ENCODE data around the gene GPR34. TPM values are rescaled to one million over a fixed set of nuclear protein-coding genes. Genes with fewer than 3 reads are reported as not detected.

GPR34 gene, protein sequence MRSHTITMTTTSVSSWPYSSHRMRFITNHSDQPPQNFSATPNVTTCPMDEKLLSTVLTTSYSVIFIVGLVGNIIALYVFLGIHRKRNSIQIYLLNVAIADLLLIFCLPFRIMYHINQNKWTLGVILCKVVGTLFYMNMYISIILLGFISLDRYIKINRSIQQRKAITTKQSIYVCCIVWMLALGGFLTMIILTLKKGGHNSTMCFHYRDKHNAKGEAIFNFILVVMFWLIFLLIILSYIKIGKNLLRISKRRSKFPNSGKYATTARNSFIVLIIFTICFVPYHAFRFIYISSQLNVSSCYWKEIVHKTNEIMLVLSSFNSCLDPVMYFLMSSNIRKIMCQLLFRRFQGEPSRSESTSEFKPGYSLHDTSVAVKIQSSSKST
- total RNA-seq (2016; rRNA removed; fragmentation: Illumina TruSeq; extraction: Trizol) (not detected in 2 replicates), polyA plus RNA-seq (2011; rRNA removed) (not detected in 2 replicates), polyA minus RNA-seq (2011; rRNA and poly(A)+ RNA removed; ENCODE audit: low replicate concordance) (not detected in 2 replicates), Bru-seq, nascent RNA (not detected), BruChase-seq, experiment 1, labeled RNA remaining after a 6-hour chase (not detected), BruChase-seq, experiment 2, labeled RNA remaining after a 2-hour chase (not detected)
- not detected in 2 replicates for total RNA-seq (2016; cell fraction: cytosol; rRNA removed; fragmentation: Illumina TruSeq; extraction: Trizol; ENCODE audit: low read depth)
- not detected in 2 replicates for total RNA-seq (2016; cell fraction: insoluble cytoplasmic fraction; rRNA removed; fragmentation: Illumina TruSeq; extraction: Trizol)
- total RNA-seq (2016; cell fraction: membrane; rRNA removed; fragmentation: Illumina TruSeq; extraction: Trizol): not detected in 2 replicates
- not detected in 2 replicates for total RNA-seq (2016; cell fraction: nucleus; rRNA removed; fragmentation: Illumina TruSeq; extraction: Trizol)
- polyA plus RNA-seq (2011; cell fraction: cytosol; rRNA removed): not detected in 2 replicates
- not detected in 2 replicates for polyA plus RNA-seq (2011; cell fraction: nucleus; rRNA removed)
- polyA plus RNA-seq (2012): not detected in 2 replicates
- polyA plus RNA-seq (2016; cell fraction: cytosol; fragmentation: Illumina TruSeq; extraction: Trizol; ENCODE audit: low read depth): not detected in 2 replicates
- not detected in 2 replicates for polyA plus RNA-seq (2016; cell fraction: insoluble cytoplasmic fraction; fragmentation: Illumina TruSeq; extraction: Trizol; ENCODE audit: low read depth)
- polyA plus RNA-seq (2016; cell fraction: membrane; fragmentation: Illumina TruSeq; extraction: Trizol; ENCODE audit: low read depth): not detected in 2 replicates
- not detected in 2 replicates for polyA plus RNA-seq (2016; cell fraction: nucleus; fragmentation: Illumina TruSeq; extraction: Trizol; ENCODE audit: insufficient read depth, low read depth)
- not detected in 2 replicates for polyA minus RNA-seq (2011; cell fraction: cytosol; rRNA and poly(A)+ RNA removed)
- not detected in 2 replicates for polyA minus RNA-seq (2011; cell fraction: nucleus; rRNA and poly(A)+ RNA removed)
- long read RNA-seq, experiment 1: 0 reads
- long read RNA-seq, experiment 2: 0 reads

DNA sequence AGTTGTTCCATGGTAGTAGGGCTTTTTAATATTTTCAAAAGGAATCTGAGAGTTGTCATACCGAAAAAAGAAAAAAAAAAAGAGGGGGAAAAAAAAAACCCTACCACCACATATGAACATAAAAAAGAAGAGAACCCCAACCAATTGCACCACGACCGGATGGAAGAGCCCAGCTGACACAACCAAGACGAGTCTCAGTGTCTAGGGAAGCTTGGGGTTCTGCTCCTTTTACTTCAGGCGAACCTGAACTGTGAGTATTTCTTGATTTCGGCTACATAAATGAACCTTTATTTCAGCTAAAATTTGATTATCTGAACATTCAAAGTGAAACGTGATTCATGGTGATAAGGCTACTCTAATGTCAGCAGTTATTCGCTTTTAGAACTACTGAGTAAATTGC is at the start of gene GPR34:
TSS of gene GPR34 (plus strand) at position 139 of the 400 bp plus-strand sequence. CDS start 6,661 bp downstream, outside the sequence.
- no TSS peak for BruUV-seq (replicated peaks)
- Histone ChIP-seq H3K36me3 (replicated peaks in 1 of 2; ENCODE audit: control insufficient read depth in 1 of 2, insufficient read depth in 2 of 2, low read length in 2 of 2) (no peaks in the 10 kb centered on the region), H3K27ac (ENCODE audit: extremely low read length, insufficient read depth, low read length) (no peak within 1 kb of the TSS), H3K4me2 (ENCODE audit: low read depth, low read length) (no peak within 1 kb of the TSS), H3K9ac (ENCODE audit: insufficient read depth, low read depth, low read length) (no peak within 1 kb of the TSS), H3K9me3 (ENCODE audit: low read length) (no peaks in the 10 kb centered on the region), H3K79me2 (ENCODE audit: insufficient read depth, low read length) (no peaks in the 10 kb centered on the region), H2AFZ (ENCODE audit: low read length) (no peak within 1 kb of the TSS), H3K4me1 (ENCODE audit: insufficient read depth, low read length) (no peaks in the 10 kb centered on the region), H4K20me1 (ENCODE audit: insufficient read depth, low read length) (no peaks in the 10 kb centered on the region), H3K27me3 (ENCODE audit: control insufficient read depth in 1 of 2, insufficient read depth in 2 of 2, low read length in 2 of 2) (no peaks in the 10 kb centered on the region), H3K4me3 (replicated peaks in 1 of 3; ENCODE audit: insufficient read depth in 1 of 3, low read depth in 2 of 3, low read length in 3 of 3) (no peak within 1 kb of the TSS)
- in situ Hi-C loops (cut with HindIII; ENCODE audit: extremely low pct_ligation_motif_present, low pct_unique_long_range_greater_than_20kb): no loop called here
- DNase-seq (ENCODE audit: low spot score): no peak
- WGBS (ENCODE audit: low lambda C conversion rate): 96% methylated on average over 8 of the region's 8 CpGs
- intact Hi-C loops (cut with micrococcal nuclease; ENCODE audit: unreplicated experiment): no loop called here
- no peak for FAIRE-seq
- POLR2A ChIA-PET: no interaction called here
- ATAC-seq: no peak
- CTCF ChIA-PET (ENCODE audit: low intra/inter-chr PET ratio, low total read pairs): no interaction called here
- TF ChIP-seq, protein P1, sequence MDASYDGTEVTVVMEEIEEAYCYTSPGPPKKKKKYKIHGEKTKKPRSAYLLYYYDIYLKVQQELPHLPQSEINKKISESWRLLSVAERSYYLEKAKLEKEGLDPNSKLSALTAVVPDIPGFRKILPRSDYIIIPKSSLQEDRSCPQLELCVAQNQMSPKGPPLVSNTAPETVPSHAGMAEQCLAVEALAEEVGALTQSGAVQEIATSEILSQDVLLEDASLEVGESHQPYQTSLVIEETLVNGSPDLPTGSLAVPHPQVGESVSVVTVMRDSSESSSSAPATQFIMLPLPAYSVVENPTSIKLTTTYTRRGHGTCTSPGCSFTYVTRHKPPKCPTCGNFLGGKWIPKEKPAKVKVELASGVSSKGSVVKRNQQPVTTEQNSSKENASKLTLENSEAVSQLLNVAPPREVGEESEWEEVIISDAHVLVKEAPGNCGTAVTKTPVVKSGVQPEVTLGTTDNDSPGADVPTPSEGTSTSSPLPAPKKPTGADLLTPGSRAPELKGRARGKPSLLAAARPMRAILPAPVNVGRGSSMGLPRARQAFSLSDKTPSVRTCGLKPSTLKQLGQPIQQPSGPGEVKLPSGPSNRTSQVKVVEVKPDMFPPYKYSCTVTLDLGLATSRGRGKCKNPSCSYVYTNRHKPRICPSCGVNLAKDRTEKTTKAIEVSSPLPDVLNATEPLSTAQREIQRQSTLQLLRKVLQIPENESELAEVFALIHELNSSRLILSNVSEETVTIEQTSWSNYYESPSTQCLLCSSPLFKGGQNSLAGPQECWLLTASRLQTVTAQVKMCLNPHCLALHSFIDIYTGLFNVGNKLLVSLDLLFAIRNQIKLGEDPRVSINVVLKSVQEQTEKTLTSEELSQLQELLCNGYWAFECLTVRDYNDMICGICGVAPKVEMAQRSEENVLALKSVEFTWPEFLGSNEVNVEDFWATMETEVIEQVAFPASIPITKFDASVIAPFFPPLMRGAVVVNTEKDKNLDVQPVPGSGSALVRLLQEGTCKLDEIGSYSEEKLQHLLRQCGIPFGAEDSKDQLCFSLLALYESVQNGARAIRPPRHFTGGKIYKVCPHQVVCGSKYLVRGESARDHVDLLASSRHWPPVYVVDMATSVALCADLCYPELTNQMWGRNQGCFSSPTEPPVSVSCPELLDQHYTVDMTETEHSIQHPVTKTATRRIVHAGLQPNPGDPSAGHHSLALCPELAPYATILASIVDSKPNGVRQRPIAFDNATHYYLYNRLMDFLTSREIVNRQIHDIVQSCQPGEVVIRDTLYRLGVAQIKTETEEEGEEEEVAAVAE (CRISPR knock-in tag; IDR thresholded peaks at IDR 0.05; ENCODE audit: borderline replicate concordance): no peak
- TF ChIP-seq PAX8 (CRISPR knock-in tag; IDR thresholded peaks at IDR 0.05; ENCODE audit: borderline replicate concordance) (no peak), AHR (CRISPR knock-in tag; IDR thresholded peaks at IDR 0.05) (no peak), HOXA7 (CRISPR knock-in tag; IDR thresholded peaks at IDR 0.05) (no peak), ZNF589 (CRISPR knock-in tag; conservative IDR thresholded peaks at IDR 0.05) (no peak), MED8 (CRISPR knock-in tag; IDR thresholded peaks at IDR 0.05; ENCODE audit: insufficient replicate concordance) (no peak), ZNF703 (CRISPR knock-in tag; IDR thresholded peaks at IDR 0.05; ENCODE audit: borderline replicate concordance) (no peak), ZNF674 (CRISPR knock-in tag; IDR thresholded peaks at IDR 0.05; ENCODE audit: low read depth) (no peak), ZSCAN29 (CRISPR knock-in tag; conservative IDR thresholded peaks at IDR 0.05) (no peak)
- TF ChIP-seq, protein P2, sequence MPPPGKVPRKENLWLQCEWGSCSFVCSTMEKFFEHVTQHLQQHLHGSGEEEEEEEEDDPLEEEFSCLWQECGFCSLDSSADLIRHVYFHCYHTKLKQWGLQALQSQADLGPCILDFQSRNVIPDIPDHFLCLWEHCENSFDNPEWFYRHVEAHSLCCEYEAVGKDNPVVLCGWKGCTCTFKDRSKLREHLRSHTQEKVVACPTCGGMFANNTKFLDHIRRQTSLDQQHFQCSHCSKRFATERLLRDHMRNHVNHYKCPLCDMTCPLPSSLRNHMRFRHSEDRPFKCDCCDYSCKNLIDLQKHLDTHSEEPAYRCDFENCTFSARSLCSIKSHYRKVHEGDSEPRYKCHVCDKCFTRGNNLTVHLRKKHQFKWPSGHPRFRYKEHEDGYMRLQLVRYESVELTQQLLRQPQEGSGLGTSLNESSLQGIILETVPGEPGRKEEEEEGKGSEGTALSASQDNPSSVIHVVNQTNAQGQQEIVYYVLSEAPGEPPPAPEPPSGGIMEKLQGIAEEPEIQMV (CRISPR knock-in tag; IDR thresholded peaks at IDR 0.05; ENCODE audit: low read depth): no peak
- TF ChIP-seq, protein P3, sequence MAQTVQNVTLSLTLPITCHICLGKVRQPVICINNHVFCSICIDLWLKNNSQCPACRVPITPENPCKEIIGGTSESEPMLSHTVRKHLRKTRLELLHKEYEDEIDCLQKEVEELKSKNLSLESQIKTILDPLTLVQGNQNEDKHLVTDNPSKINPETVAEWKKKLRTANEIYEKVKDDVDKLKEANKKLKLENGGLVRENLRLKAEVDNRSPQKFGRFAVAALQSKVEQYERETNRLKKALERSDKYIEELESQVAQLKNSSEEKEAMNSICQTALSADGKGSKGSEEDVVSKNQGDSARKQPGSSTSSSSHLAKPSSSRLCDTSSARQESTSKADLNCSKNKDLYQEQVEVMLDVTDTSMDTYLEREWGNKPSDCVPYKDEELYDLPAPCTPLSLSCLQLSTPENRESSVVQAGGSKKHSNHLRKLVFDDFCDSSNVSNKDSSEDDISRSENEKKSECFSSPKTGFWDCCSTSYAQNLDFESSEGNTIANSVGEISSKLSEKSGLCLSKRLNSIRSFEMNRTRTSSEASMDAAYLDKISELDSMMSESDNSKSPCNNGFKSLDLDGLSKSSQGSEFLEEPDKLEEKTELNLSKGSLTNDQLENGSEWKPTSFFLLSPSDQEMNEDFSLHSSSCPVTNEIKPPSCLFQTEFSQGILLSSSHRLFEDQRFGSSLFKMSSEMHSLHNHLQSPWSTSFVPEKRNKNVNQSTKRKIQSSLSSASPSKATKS (CRISPR knock-in tag; IDR thresholded peaks at IDR 0.05): no peak

All from HepG2 (cell line).